HL-60 (cell line): Measurements from ENCODE around the gene PRKAR1B.
A peak's percentile ranks its signal among the peaks of the same experiment; 100 is the strongest.

Experiments
- DNase-seq, 2 experiments: peaks; one replicate each; pipeline ENCODE4 v3.0.0-alpha.2; 2010 to 2020; ENCODE audit warnings: low read depth in 1 of 2, low spot score in 1 of 2
- H3K27ac ChIP-seq: fragments of 250-450 bp; sonication (Bioruptor Pico); replicated peaks from 2 replicates; pipeline ENCODE4 v1.5.1; 2020; ENCODE audit warnings: mild to moderate bottlenecking, moderate library complexity
- H3K27me3 ChIP-seq: fragments of 250-450 bp; sonication (Bioruptor Pico); 2 replicates; pipeline ENCODE4 v1.5.1; 2021; ENCODE audit warnings: mild to moderate bottlenecking, moderate library complexity; ENCODE audit not compliant: insufficient read depth, poor library complexity, severe bottlenecking
- H3K4me3 ChIP-seq: replicated peaks from 2 replicates; pipeline ENCODE4 v1.5.1; 2011; ENCODE audit warnings: mild to moderate bottlenecking, control low read depth, low read length; ENCODE audit not compliant: insufficient read depth
- CTCF ChIP-seq: IDR thresholded peaks from one replicate; pipeline ENCODE4 v1.5.1; 2011; ENCODE audit warnings: low read length, control low read depth, inconsistent platforms; ENCODE audit not compliant: insufficient read depth
- GABPA ChIP-seq: IDR thresholded peaks from 2 replicates; pipeline ENCODE4 v1.6.1; 2012; ENCODE audit warnings: low read depth
- POLR2AphosphoS5 ChIP-seq: IDR thresholded peaks from 2 replicates; pipeline ENCODE4 v1.6.1; 2012; ENCODE audit warnings: low read depth
- SPI1 ChIP-seq: IDR thresholded peaks from 2 replicates; pipeline ENCODE4 v1.6.1; 2012; ENCODE audit warnings: low read depth, mild to moderate bottlenecking, borderline replicate concordance
- TF ChIP-seq, protein P1 (sequence below): IDR thresholded peaks from 2 replicates; pipeline ENCODE4 v1.6.1; 2012; ENCODE audit warnings: low read depth; ENCODE audit not compliant: insufficient replicate concordance

PRKAR1B gene

GRCh38 chr7:584122-584465 lies 143.0 kb downstream of the PRKAR1B start:
- Histone ChIP-seq H3K27me3 (no peaks in the 10 kb centered on the region), H3K4me3 (peak overlapping the region; percentile 3; the same call in 1 of the 2 replicates), H3K27ac (peak overlapping the region; percentile 53)
- TF ChIP-seq SPI1 (no peak), POLR2AphosphoS5 (0 out of 2 replicates have a peak, but pooled peaks have one; percentile 30)
- DNase-seq: peak; percentile 81 to 91

- TF ChIP-seq POLR2AphosphoS5 (no peak), GABPA (no peak), CTCF (no peak), SPI1 (no peak)
- TF ChIP-seq, protein P1, sequence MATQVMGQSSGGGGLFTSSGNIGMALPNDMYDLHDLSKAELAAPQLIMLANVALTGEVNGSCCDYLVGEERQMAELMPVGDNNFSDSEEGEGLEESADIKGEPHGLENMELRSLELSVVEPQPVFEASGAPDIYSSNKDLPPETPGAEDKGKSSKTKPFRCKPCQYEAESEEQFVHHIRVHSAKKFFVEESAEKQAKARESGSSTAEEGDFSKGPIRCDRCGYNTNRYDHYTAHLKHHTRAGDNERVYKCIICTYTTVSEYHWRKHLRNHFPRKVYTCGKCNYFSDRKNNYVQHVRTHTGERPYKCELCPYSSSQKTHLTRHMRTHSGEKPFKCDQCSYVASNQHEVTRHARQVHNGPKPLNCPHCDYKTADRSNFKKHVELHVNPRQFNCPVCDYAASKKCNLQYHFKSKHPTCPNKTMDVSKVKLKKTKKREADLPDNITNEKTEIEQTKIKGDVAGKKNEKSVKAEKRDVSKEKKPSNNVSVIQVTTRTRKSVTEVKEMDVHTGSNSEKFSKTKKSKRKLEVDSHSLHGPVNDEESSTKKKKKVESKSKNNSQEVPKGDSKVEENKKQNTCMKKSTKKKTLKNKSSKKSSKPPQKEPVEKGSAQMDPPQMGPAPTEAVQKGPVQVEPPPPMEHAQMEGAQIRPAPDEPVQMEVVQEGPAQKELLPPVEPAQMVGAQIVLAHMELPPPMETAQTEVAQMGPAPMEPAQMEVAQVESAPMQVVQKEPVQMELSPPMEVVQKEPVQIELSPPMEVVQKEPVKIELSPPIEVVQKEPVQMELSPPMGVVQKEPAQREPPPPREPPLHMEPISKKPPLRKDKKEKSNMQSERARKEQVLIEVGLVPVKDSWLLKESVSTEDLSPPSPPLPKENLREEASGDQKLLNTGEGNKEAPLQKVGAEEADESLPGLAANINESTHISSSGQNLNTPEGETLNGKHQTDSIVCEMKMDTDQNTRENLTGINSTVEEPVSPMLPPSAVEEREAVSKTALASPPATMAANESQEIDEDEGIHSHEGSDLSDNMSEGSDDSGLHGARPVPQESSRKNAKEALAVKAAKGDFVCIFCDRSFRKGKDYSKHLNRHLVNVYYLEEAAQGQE: no peak
- H3K27ac ChIP-seq: peak overlapping the region; percentile 53
- no peaks in the 10 kb centered on the region for H3K27me3 ChIP-seq
- H3K4me3 ChIP-seq: peak overlapping the region; percentile 3; the same call in 1 of the 2 replicates
- DNase-seq: no peak
These were observed 143.5 kb downstream of the PRKAR1B start for GRCh38 chr7:583410-584121.

GRCh38 chr7:582931-583330 lies 144.2 kb downstream of the PRKAR1B start:
- no peak for TF ChIP-seq POLR2AphosphoS5
- TF ChIP-seq, protein P1: no peak
- TF ChIP-seq SPI1: no peak
- TF ChIP-seq CTCF: no peak
- TF ChIP-seq GABPA: no peak
- Histone ChIP-seq H3K27ac (no peak overlapping the region), H3K27me3 (no peaks in the 10 kb centered on the region), H3K4me3 (no peak overlapping the region)
- no peak for DNase-seq

DNA sequence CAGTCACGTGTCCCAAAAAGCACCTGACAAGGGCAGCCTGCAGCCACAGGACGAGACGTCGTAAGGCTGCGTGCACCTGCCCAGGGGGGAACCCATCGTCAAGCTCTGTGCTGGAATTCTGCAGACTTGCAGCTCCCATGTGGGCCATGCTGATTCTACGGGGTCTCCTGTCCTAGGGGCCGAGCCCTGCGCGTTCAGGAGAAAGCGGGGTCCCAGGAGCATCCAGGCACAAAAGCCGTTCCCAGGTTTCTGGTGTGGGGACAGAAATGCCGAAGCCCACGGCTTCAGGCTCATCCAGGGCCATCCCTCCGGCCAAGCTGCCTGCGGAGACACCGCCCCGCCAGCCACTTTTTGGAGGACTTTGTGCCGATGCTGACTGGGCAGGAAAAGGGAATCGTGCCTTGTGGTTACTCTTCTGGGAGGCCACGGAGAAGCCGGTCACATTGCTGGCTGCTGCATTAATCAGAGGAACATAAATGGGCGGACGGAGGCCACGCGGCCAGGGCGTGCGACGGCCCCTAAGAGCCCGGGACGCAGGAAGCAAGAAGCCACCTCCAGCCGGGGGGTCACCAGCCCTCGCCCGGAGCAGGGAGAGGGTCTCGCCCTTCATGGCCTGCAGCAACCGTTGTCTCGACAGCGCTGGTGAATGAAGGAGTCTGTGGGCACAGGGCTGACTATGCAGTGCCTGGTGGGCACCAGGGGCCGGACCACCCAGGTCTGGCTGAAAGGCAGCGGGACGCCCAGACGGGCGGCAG lies 144.8 kb downstream of the PRKAR1B start:
- TF ChIP-seq POLR2AphosphoS5 (no peak), GABPA (no peak), SPI1 (no peak)
- TF ChIP-seq, protein P1: no peak
- no peak for DNase-seq
- Histone ChIP-seq H3K27me3 (no peaks in the 10 kb centered on the region), H3K4me3 (no peak overlapping the region), H3K27ac (no peak overlapping the region)
